HG02885 (cell line): ENCODE data around the gene P2RX3.
"Not testable (repeated sequence)": the region's sequence is repeated elsewhere in the genome, so short reads cannot be mapped to it uniquely, and the experiment has no call there.

ENCODE experiments used
- ATAC-seq: cut with Tn5 transposase; IDR thresholded peaks from one replicate; pipeline ENCODE4 v1.9.1; 2021; ENCODE audit warnings: mild to moderate bottlenecking; ENCODE audit not compliant: unreplicated experiment, poor library complexity

The P2RX3 gene

DNA sequence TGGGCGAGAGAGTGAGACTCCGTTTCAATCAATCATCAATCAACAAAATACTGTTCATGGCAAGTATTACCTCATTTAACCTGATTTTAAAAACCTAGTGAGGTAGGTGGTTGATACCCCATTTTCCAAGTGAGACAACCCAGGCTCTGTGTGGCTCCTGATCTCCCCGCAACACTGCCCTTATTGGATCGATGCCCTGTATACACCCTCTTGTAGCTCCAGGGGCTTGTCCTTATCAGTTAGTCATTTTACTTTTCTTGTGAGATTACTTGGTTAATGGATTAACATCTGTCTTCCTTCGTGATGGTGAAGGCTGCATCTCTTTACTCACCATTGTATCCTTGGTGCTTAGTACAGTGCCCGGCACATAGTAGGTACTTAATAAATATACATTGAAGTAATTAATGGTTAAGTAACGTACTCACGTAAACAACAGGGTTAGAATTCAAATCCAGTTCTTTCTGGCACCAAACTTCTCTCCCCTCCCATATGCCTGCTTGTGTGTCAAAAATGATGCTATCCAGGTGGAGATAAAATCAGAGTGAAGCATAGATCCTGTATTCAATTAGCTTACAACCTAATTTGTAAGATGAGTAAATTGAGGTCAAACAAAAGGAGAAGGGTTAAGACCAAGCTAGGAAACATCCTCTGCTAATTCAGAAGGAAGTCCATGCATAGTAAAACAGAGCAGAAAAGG is 54.1 kb downstream of the P2RX3 start:
- ATAC-seq: no peak

DNA sequence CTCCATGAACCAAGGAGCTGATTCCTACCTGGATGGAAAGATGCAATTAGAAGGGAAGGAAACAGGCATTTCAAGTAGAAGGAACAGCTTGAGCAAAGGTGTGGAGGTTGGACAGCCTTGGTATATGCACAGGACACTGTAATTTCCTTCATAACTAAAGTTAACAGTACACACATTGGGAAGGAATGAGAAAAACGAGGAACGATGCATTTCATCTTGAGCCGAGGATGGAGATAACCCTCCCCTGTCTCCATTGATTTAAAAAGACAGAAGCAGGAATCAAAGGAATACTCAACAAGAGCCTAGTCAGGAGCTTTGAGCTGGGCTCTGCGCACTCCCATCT is 54.6 kb downstream of the P2RX3 start:
- no peak for ATAC-seq

DNA sequence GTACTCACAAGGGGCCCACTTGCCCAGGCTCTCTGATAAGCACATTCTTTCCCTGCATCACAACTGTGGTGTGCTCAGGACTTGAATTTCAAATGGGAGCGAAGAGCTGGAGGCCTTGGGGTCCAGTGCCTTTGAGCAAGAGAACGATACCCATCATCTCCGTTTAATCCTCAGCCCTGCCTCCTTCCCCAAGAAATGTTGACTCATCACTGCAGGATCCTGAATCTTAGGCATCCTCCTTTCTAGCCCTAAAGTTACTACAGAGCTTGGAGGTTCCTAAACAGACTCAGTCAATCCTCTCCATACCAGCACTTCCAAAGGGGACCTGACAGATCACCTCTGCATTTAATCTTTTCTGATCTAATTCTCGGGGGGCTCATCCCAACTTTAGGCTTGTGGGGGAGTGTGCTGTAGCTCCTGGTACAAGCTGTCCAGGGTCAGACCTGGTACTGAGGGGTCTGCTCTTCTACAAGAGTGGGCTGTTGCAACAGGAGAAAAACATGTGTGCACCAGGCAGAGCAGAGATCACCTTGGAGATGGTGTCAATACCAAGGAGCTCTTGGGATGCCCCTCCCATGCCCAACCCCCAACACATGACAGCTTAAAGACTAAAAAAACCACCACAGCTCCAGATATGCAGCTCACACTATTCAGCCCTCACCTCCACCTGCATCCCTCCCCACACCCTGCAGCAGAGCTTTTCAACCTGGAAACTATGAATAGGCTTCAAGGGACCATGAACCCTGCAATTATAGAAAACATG is 56.2 kb downstream of the P2RX3 start:
- no peak for ATAC-seq

DNA sequence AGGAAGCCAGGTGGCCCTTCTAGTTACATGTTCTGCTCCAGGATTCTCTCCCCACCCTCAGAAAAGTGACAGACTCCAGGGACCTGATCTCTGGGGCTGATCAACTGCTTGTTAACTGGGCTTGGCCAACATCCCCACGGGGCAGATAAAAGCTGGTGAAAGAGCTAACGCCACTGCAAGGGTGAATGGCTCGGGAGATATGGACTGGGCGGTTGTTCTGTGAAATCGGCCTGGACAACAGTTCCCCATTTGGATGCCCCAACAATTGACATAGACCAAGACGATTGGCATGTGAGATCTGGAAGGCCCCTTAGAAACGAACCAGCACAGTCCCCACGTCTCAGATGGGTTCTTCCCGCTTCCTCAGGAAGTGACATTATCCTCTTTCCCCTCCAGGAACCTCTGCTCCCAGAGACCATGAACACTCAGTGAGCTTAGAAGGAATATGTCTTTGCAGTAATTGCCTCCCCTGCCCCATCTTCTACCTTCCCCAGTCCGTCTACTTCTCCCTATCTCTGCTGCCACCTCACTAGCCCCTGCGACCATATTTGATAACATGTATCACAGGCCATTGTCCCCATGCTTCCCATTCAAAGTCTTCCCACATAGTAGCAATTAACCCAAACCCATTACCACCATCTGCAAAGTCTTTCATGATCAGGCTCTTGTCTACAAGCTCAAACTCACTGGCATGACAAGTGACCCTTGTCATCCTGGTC is 57.9 kb downstream of the P2RX3 start:
- no peak for ATAC-seq

DNA sequence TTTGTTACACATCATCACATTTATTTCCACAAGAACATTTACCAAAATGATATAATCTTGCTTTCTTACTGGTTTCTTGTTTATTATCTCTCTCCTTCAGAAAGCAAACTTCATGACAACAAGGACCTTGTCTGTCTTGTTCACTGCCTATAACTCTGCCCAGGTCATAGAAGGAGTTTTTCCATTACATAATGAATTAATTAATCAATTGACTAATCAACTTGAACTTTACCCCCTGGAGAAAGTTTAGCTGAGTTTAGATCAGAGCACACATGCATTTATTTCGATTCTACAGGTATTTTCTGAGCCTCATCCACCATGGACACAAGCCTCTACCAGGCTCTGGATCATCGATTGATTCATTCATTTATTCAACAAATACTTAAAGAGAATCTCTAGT is 58.6 kb downstream of the P2RX3 start:
- ATAC-seq: no peak

DNA sequence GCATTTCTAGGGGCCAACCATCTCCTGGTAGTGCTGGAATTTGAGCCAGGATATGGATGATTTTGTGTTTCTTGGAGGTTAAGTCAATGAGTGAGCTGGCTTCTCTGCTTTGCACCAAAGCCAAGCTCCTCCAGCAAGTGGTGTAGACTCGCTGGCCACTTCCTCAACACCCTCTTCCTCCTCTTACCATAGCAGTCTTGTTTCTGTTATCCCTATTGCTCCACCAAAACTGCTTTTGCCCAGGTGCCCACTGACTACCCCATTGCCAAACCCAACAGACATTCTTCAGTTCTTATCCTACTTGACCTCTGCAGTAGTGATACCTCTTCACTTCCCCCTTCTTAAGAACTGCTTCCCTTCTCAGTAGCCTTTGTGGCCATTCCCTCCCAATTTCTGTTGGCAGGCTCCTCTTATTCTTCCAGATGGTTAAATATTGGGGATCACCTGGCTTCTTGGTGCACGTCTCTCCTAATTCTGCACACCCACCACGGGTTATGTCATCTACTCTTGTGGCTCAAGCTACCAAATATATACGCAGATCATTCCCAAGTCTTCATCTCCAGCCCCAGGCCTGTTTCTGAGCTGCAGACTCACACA is 59.3 kb downstream of the P2RX3 start:
- no peak for ATAC-seq

DNA sequence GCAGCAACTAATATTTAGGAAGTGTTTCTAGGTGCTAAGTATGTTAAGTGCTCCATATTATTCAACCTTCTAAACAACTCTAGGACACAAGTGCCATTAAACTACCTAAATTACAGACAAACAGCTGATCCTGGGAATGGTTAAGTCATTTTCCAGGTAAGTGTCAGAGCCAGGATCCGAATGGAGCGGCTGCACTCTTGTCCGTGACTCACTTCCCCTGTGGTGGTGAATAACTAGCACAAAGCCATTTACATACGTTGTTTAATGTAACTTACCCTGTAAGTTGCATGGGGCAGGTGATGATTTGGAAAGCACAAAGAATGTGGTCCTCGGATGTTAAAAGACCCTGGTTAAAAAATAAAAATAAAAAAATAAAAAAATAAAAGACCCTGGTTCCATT is 61.1 kb downstream of the P2RX3 start:
- no peak for ATAC-seq

DNA sequence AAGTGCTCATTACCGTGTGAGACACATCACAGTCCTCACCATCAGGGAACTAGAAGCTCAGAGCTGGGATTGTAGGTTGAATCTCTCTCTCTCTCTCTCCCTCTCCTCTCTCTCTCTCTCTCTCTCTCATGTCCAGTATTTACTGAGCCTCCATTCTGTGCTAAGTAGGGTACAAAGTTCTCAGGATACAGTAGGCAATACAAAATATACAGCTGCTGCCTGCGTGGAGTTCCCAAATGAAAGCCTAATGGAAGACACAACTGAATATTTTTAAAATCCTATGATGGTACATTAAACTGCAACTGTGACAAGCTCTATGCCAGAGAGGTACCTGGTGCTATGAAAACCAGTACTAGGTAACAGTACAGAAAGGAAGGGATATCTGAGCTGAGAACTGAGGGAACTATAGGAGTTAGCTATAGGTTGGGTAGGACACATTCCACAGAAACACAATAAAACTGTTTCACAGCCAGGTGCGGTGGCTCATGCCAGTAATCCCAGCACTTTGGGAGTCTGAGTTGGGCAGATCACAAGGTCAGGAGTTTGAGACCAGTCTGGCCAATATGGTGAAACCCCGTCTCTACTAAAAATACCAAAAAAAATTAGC is 61.9 kb downstream of the P2RX3 start:
- no peak for ATAC-seq

DNA sequence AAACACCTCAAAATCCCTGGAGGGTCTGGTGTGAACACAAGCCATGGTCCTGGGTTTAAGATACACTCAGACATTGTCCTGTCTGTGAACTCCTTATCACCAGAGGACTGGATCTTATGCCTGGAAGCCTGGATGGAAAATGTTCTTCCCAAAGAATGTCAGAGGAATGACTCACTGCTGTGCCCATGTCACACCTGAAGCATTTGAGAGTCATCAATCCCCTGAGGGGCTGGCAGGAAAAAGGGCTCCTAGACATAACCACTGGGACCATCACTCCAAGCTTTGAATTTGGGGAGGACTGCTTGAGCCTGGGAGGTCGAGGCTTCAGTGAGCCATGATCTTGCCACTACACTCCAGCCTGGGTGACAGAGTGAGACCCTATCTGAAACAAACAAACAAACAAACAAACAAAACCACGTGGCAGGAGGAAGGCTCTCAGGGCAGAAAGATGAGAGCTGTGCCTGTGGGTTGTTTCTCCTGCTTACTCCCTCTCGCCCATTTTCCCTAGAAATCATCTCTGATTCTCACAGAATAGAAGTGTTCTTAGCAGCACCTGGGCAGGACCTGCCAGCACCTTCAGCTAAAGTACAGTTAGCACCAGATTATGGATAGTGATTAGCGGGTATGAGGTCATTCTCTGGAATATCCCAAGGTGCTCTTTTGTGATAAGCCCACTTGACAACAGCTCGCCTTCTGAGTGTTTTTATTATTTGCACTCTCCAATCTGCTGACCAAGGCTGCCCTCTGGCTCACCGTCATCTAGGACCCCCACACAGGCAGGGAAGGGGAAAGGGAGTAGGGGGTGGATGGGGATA is 64.2 kb downstream of the P2RX3 start:
- ATAC-seq: no peak

DNA sequence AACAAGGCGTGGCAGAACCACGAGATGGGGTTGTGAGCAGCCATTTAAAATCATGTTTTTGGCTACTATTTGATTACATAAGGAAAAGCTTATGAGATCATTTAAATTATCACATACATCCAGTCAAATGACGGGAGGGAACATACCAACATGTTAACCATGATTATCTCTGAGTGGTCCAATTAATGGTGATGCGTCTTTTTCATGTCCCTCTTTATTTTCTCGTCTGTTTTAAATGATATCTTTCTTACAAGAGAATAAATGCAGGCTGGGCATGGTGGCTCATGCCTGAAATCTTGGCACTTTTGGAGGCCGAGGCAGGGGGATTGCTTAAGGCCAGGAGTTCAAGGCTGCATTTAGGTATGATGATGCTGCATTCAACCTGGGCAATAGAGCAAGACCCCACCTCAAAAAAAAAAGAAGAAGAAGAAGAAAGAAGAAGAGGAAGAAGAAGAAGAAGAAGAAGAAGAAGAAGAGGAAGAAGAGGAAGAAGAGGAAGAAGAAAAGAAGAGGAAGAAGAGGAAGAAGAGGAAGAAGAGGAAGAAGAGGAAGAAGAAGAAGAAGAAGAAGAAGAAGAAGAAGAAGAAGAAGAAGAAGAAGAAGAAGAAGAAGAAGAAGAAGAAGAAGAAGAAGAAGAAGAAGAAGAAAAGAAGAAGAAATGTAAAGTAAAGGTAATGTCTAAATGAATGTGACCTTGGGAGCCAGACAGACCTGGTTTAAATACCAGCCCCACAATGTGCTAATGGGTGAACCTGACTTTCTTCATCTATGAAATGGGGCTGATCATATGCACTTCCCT is 65.0 kb downstream of the P2RX3 start:
- not testable (repeated sequence) for ATAC-seq

DNA sequence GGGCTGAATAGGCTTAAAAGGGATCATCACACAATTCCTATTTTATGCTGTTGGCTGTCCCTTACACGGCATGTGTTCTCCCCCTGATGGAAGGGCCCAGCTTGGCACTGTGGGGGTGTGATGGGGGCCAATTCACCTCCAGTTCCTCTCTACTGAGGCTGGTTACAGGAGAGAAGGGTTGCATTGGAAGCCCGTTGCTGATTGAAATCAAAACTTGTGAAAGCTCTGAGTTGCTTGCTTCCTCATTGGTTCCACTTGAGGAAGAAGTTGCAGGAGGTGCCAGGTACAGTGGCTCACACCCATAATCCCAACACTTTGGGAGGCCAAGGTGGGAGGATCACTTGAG is 65.6 kb downstream of the P2RX3 start:
- peak; percentile 41 for ATAC-seq

DNA sequence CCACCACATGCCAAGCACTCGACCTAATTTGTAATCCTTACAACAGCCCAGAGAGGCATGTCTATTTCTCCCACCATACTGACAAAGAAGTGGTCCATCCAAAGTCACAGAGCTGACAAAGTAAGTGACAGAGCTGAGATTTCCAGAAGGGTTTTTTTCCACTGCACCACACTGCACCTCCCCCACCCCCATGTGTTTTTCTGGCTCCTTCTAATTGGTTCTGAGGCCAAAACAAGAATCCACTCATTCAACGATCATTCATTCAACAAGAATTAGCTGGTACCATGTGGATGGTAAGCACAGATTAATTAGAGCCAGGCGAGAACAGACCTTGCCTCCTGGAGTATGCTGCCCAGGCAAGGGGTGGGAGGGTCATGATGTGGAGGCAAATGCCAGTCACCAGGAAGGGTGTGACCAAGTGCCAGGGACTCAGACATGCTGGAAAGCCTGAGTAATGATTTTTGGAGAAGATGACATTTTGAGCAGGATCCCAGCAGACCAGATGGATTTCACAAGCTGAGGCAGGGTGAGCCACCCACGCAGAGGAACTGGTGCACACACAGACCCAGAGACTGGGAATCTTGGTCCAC is 67.2 kb downstream of the P2RX3 start:
- no peak for ATAC-seq

DNA sequence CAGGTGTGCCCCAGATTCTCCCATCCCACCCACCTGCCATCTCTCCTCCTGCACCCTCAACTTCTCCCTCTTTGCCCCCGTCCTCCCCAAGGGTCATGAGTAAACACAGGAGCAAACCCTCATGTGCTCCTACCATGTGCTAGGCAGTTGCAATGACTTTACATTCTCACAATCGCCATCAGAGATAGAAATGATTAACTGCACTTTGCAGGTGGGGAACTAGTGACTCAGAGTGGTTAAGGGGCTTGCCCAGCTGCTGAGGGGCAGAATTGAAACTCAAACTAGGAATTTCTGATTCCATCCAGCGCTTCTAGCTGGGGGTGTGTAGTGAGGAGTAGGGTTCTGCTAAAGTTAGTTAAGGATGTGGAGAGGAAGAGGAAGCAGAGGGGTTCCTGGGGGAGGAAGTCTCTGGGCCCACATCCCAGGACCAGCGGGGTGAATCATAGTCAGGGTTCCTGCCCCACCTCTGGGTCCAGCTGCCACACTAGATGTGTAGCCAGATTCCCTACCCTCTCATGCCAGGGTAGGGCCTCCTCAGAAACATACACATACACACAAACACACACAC is 68.3 kb downstream of the P2RX3 start:
- peak; percentile 71 for ATAC-seq

DNA sequence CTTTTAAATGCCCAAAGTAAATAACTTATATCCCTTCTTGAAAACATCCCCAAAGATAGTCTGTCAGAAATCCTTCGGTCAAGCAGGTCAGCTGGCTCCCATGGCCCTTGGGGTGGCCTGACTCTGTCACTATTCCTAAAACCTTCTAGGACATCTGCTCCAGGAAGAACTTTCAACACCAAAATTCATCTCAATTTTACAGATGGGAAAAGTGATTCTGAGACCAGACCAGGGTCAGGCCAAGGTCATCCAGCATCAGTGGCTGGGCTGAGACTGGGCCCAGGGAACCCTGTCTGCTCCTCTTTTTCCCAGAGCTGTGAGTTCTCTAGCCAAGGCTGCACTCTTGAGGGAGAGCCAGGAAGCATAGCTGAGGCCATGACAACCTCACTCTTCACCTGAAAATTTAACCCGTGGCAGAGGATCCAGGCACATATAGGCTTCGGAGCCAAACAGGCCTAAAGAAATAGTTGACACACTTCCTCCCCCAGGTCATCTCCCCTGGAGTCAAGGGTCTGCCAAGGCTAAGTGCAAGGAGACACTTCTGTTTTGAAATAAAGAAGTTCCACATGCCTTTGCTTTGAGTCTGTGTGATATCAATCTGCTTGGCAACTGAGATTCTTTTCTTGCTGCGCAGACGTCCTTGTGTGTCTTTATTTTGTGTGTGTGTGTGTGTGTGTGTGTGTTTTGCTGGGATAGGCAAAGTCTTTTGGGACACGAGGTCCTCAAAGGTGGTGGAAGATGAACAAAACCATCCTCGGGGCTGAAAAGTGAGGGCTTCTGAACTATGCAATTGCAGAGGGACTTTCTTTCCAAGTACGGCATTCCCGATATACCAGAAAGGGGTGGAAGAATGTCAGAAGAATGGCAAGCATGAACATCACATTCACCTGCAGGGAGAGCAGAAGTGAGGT is 69.1 kb downstream of the P2RX3 start:
- ATAC-seq: no peak

DNA sequence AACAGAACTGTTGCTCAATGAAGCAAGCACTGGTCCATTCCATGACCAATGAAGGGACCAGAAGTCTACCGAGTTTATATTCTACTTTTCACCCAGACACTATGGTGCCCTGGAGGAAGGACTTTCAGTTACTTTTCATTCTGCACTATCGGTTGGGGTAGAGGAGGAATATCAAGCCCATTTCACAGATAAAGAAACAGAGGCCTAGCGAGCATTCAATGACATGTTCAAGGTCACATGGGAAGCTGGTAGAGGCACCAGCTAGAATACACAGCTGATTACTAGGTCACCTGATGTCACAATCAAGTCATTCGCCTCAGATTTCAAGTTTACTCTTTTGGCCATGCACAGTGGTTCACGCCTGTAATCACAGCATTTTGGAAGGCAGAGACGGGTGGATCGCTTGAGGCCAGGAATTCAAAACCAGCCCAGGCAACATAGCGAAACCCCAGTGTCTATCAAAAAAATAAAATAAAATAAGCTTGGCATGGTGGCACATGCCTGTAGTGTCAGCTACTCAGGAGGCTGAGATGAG is 69.9 kb downstream of the P2RX3 start:
- no peak for ATAC-seq

DNA sequence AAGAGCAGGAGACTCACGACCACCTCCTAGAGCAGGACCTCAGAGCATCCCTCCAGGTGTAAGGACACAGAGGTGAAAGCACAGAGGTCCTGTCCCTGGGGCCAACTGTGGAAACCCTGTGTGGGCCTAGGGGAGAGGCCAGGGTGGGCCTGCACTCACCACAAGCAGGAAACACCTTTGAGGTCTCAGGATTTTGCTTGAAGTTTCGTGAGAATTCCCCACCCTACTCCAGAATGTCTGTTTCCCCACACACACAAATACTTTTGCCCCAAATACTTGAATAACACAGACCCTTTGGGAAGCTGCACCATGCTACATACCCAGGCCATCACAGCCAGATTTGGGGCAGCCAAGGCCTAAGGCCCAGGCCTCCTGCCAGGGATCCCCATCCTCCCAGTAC is 70.6 kb downstream of the P2RX3 start:
- no peak for ATAC-seq
